HG03439 (cell line): ENCODE results near the gene MYO1E.
"Not testable (repeated sequence)": the region's sequence is repeated elsewhere in the genome, so short reads cannot be mapped to it uniquely, and the experiment has no call there.

Experiments
- ATAC-seq: cut with Tn5 transposase; IDR thresholded peaks from one replicate; pipeline ENCODE4 v1.9.1; 2021; ENCODE audit warnings: mild to moderate bottlenecking, moderate library complexity; ENCODE audit not compliant: unreplicated experiment

The MYO1E gene

GRCh38 chr15:59296181-59296617 is 76.5 kb downstream of the MYO1E start:
- no peak for ATAC-seq

- ATAC-seq: no peak
These were observed 77.2 kb downstream of the MYO1E start for GRCh38 chr15:59295261-59296001.

- ATAC-seq: no peak
These were observed 78.0 kb downstream of the MYO1E start for GRCh38 chr15:59294574-59295260.

GRCh38 chr15:59292442-59293151 is 80.1 kb downstream of the MYO1E start:
- no peak for ATAC-seq

- ATAC-seq: no peak
These were observed 81.5 kb downstream of the MYO1E start for GRCh38 chr15:59291213-59291549.

- ATAC-seq: no peak
These were observed 82.1 kb downstream of the MYO1E start for GRCh38 chr15:59290295-59291212.

GRCh38 chr15:59289574-59289973 is 83.1 kb downstream of the MYO1E start:
- no peak for ATAC-seq

GRCh38 chr15:59283717-59284391 is 88.8 kb downstream of the MYO1E start:
- no peak for ATAC-seq

GRCh38 chr15:59282515-59283337 is 89.9 kb downstream of the MYO1E start:
- no peak for ATAC-seq

GRCh38 chr15:59281699-59282098 is 91.0 kb downstream of the MYO1E start:
- no peak for ATAC-seq

- ATAC-seq: no peak
These were observed 91.8 kb downstream of the MYO1E start for GRCh38 chr15:59280855-59281254.

- ATAC-seq: not testable (repeated sequence)
These were observed 92.4 kb downstream of the MYO1E start for GRCh38 chr15:59280292-59280691.

GRCh38 chr15:59279023-59279422 is 93.6 kb downstream of the MYO1E start:
- no peak for ATAC-seq

GRCh38 chr15:59278120-59278519 is 94.6 kb downstream of the MYO1E start:
- ATAC-seq: no peak

GRCh38 chr15:59276225-59277178 is 96.2 kb downstream of the MYO1E start:
- ATAC-seq: no peak

GRCh38 chr15:59274126-59274970 is 98.3 kb downstream of the MYO1E start:
- no peak for ATAC-seq

- no peak for ATAC-seq
These were observed 99.4 kb downstream of the MYO1E start for GRCh38 chr15:59273234-59273633.
